ENCODE measurements around the gene RBMS3.

DNA sequence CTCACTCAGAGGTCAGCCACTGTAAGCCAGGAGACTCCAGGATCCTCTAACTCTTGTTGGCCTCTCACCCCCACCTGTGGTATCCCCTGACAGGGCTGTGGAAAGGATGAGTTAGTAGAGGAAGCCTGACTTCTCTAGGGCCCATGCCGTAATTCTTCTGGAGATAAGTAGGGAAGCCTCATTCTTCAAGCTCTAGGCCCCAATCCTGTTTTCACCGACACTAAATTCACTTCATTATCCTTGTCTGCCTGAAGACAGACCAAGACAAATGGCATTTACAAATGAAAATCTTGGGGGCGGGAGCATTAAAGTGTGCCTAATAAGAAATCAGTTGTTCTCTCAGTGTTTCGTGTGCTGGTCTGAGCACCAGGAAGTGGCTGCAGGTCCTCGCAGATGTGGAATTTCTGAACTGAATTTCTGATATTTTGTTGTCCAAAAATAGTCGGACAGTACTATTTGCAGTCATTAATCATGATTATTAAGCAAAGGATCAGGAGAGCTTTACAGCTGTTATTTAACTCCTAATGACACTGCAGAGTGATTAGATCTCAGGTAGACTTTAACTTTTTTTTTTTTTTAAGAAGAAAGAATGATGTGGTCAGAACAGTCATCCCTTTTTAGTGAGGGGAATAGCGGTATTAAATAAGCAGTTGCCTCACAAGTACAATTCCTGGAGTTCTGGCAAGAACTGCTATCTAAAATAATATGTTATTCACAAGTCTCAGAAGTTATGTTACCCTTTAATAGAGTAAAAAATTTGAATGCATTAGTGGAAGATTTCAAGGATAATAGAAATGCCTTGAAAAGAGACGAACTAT, 58.4 kb downstream of the RBMS3 start:
- TF ChIP-seq, protein P1, sequence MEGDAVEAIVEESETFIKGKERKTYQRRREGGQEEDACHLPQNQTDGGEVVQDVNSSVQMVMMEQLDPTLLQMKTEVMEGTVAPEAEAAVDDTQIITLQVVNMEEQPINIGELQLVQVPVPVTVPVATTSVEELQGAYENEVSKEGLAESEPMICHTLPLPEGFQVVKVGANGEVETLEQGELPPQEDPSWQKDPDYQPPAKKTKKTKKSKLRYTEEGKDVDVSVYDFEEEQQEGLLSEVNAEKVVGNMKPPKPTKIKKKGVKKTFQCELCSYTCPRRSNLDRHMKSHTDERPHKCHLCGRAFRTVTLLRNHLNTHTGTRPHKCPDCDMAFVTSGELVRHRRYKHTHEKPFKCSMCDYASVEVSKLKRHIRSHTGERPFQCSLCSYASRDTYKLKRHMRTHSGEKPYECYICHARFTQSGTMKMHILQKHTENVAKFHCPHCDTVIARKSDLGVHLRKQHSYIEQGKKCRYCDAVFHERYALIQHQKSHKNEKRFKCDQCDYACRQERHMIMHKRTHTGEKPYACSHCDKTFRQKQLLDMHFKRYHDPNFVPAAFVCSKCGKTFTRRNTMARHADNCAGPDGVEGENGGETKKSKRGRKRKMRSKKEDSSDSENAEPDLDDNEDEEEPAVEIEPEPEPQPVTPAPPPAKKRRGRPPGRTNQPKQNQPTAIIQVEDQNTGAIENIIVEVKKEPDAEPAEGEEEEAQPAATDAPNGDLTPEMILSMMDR (IDR thresholded peaks at IDR 0.05): no peak
- no peak for TF ChIP-seq POLR2A (IDR thresholded peaks at IDR 0.05)
